MCF 10A (cell line): ENCODE data around the gene DYRK4. TPM values are rescaled to one million over a fixed set of nuclear protein-coding genes. Genes with fewer than 3 reads are reported as not detected.

Experiments
- BruUV-seq: library from RNA; stranded (reverse); fragments of 400-500 nt; replicated peaks from 2 replicates; lab custom pipeline; 2021; lab: Mats Ljungman, UMichigan
- CTCF ChIA-PET: fragments of 300-600 bp; sonication (Branson Sonifier 250); formaldehyde crosslinking; extraction: SDS; loops from one replicate; lab custom pipeline; 2021; ENCODE audit warnings: antibody characterized with exemption, inconsistent platforms; lab: Yijun Ruan, JAX
- POLR2A ChIA-PET: fragments of 300-600, 350-650 bp; sonication (Branson Sonifier 250); formaldehyde crosslinking; extraction: SDS; loops from one replicate; lab custom pipeline; 2020; ENCODE audit warnings: antibody characterized with exemption, inconsistent platforms; lab: Yijun Ruan, JAX
- DNase-seq: peaks from one replicate; pipeline ENCODE4 v3.0.0-alpha.2; 2018; ENCODE audit not compliant: unreplicated experiment
- H3K27ac Mint-ChIP-seq: one replicate; pipeline ENCODE4 v1.8.0; 2022; ENCODE audit warnings: mild to moderate bottlenecking, low read depth, mixed read lengths; ENCODE audit not compliant: unreplicated experiment
- H3K27me3 Mint-ChIP-seq: one replicate; pipeline ENCODE4 v1.8.0; 2022; ENCODE audit warnings: mixed read lengths; ENCODE audit not compliant: insufficient read depth, unreplicated experiment
- H3K36me3 Mint-ChIP-seq: one replicate; pipeline ENCODE4 v1.8.0; 2022; ENCODE audit warnings: mild to moderate bottlenecking, moderate library complexity, mixed read lengths; ENCODE audit not compliant: insufficient read depth, unreplicated experiment
- H3K4me1 Mint-ChIP-seq: one replicate; pipeline ENCODE4 v1.8.0; 2022; ENCODE audit warnings: mixed read lengths; ENCODE audit not compliant: insufficient read depth, unreplicated experiment
- H3K4me3 Mint-ChIP-seq: one replicate; pipeline ENCODE4 v1.8.0; 2022; ENCODE audit warnings: mild to moderate bottlenecking, moderate library complexity, mixed read lengths; ENCODE audit not compliant: unreplicated experiment
- H3K9me3 Mint-ChIP-seq: one replicate; pipeline ENCODE4 v1.8.0; 2022; ENCODE audit warnings: mixed read lengths; ENCODE audit not compliant: unreplicated experiment
- intact Hi-C: fragments of 100-400 bp; cut with micrococcal nuclease; formaldehyde crosslinking; loops from 2 replicates; pipeline ENCODE4 v1.14.1; 2022
- total RNA-seq: library from RNA; stranded (reverse); gene quantifications from 2 replicates; pipeline ENCODE4 v1.2.3, GENCODE V29; 2022
- TF ChIP-seq, protein P1 (sequence below): fragments of 200-600 bp; IDR thresholded peaks from one replicate; pipeline ENCODE4 v1.8.0; 2022; ENCODE audit warnings: antibody characterized with exemption, mild to moderate bottlenecking; ENCODE audit not compliant: unreplicated experiment

The DYRK4 gene
- total RNA-seq, 1 experiment from 2014 or later: 77.9 TPM

DNA sequence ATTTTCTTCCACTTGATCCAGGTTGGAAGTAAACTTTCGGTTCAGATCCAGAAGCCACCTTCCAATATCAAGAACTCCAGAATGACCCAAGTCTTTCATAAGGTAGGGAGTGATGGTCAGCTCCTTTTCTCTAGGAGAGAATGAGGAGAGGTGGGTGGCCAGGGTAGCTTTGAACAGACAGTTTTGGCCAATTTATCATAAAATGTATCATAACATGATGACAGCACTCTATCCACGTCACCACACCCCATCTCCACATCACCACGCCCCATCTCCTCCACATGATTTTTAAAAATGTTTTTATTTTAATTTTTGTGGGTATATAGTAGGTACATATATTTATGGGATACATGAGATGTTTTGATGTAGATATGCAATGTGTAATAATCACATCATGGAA, 26.9 kb downstream of the DYRK4 start:
- intact Hi-C loops: no loop called here
- Mint-ChIP-seq H3K9me3 (no peaks in the 10 kb centered on the region), H3K4me3 (no peak overlapping the region), H3K4me1 (no peaks in the 10 kb centered on the region), H3K27ac (no peak overlapping the region), H3K27me3 (no peaks in the 10 kb centered on the region), H3K36me3 (peaks cover 7% of the 10 kb centered on the region)
- DNase-seq: no peak
- ChIA-PET CTCF (interaction anchor here (1.0 kb wide), 1 partner anchor 15 kb away, joined by 3 read pairs; no protein-coding TSS in a partner anchor), POLR2A (no interaction called here)
- no TSS peak for BruUV-seq
- TF ChIP-seq, protein P1, sequence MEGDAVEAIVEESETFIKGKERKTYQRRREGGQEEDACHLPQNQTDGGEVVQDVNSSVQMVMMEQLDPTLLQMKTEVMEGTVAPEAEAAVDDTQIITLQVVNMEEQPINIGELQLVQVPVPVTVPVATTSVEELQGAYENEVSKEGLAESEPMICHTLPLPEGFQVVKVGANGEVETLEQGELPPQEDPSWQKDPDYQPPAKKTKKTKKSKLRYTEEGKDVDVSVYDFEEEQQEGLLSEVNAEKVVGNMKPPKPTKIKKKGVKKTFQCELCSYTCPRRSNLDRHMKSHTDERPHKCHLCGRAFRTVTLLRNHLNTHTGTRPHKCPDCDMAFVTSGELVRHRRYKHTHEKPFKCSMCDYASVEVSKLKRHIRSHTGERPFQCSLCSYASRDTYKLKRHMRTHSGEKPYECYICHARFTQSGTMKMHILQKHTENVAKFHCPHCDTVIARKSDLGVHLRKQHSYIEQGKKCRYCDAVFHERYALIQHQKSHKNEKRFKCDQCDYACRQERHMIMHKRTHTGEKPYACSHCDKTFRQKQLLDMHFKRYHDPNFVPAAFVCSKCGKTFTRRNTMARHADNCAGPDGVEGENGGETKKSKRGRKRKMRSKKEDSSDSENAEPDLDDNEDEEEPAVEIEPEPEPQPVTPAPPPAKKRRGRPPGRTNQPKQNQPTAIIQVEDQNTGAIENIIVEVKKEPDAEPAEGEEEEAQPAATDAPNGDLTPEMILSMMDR: no peak

- no peaks in the 10 kb centered on the region for H3K9me3 Mint-ChIP-seq
- intact Hi-C loops: no loop called here
- ChIA-PET CTCF (interaction anchor here (0.5 to 1.8 kb wide), 6 partner anchors 11 to 283 kb away, joined by 3 to 8 read pairs (median 4); no protein-coding TSS in a partner anchor), POLR2A (no interaction called here)
- H3K27me3 Mint-ChIP-seq: no peaks in the 10 kb centered on the region
- no peaks in the 10 kb centered on the region for H3K4me1 Mint-ChIP-seq
- DNase-seq: no peak
- TF ChIP-seq, protein P1: no peak
- H3K27ac Mint-ChIP-seq: no peak overlapping the region
- peaks cover 5% of the 10 kb centered on the region for H3K36me3 Mint-ChIP-seq
- no peak overlapping the region for H3K4me3 Mint-ChIP-seq
- BruUV-seq: no TSS peak
Observed at GRCh38 chr12:4589941-4590340, 27.9 kb downstream of the DYRK4 start.

GRCh38 chr12:4591180-4591687, 29.2 kb downstream of the DYRK4 start:
- Mint-ChIP-seq H3K27me3 (no peaks in the 10 kb centered on the region), H3K9me3 (no peaks in the 10 kb centered on the region), H3K4me1 (no peaks in the 10 kb centered on the region), H3K4me3 (no peak overlapping the region), H3K36me3 (no peaks in the 10 kb centered on the region), H3K27ac (no peak overlapping the region)
- TF ChIP-seq, protein P1: no peak
- intact Hi-C loops: no loop called here
- no TSS peak for BruUV-seq
- CTCF ChIA-PET: interaction anchor here (0.5 to 1.8 kb wide), 6 partner anchors 12 to 167 kb away, joined by 3 to 9 read pairs (median 3); no protein-coding TSS in a partner anchor
- DNase-seq: no peak
- POLR2A ChIA-PET: no interaction called here

DNA sequence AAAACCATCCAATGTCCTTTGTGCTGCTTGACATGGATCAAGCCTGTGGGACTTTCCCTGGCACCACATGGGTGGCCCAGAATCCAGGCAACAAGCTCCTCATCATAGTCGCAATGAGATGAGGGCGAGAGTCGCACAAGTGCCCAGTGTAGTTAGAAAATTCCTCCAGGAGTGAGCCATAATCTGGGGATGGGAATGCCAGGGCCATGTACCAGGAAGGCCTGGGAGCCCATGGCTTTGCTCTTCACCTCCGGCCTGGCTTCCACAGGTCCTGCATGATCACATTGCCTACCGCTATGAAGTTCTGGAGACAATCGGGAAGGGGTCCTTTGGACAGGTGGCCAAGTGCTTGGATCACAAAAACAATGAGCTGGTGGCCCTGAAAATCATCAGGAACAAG, 33.9 kb downstream of the DYRK4 start:
- H3K4me1 Mint-ChIP-seq: no peaks in the 10 kb centered on the region
- no peak overlapping the region for H3K4me3 Mint-ChIP-seq
- no peaks in the 10 kb centered on the region for H3K9me3 Mint-ChIP-seq
- TF ChIP-seq, protein P1: no peak
- peaks cover 4% of the 10 kb centered on the region for H3K27me3 Mint-ChIP-seq
- intact Hi-C loops: no loop called here
- ChIA-PET POLR2A (interaction anchor here (0.6 kb wide), 1 partner anchor 10 kb away, joined by 3 read pairs; no protein-coding TSS in a partner anchor), CTCF (no interaction called here)
- no peak for DNase-seq
- H3K36me3 Mint-ChIP-seq: no peaks in the 10 kb centered on the region
- H3K27ac Mint-ChIP-seq: no peak overlapping the region
- BruUV-seq: no TSS peak
